Pancreas (tissue), 10 donors: ENCODE results near the gene SERPINA10. TPM values are rescaled to one million over a fixed set of nuclear protein-coding genes. Genes with fewer than 3 reads are reported as not detected.
A peak's percentile ranks its signal among the peaks of the same experiment; 100 is the strongest.

Experiments used
- ATAC-seq, 4 donors: fragments of 200-7000 bp; cut with Tn5 transposase; one replicate each; pipeline versions ENCODE4 v1.8.0 to v1.9.1; 2020; ENCODE audit warnings: mild to moderate bottlenecking in 4 of 4, moderate library complexity in 4 of 4
- DNase-seq, 6 donors: peaks; one replicate each; pipeline ENCODE4 v3.0.0-alpha.2; 2020
- FAIRE-seq: peaks from 2 replicates; lab custom pipeline; 2012; peaks lifted over from hg19 to GRCh38; lab: Jason Lieb, UNC
- H3K27ac ChIP-seq, 4 donors: fragments of 200-600 bp; sonication (generic); 1 replicate in 3 of 4; 2 replicates in 1 of 4; pipeline versions ENCODE4 v1.5.0 to v1.8.0; 2020
- H3K27me3 ChIP-seq, 4 donors: fragments of 200-600 bp; one replicate each; pipeline ENCODE4 v1.8.0; 2021
- H3K36me3 ChIP-seq, 3 donors: fragments of 200-600 bp; sonication (generic) in 1 of 3; one replicate each; pipeline versions ENCODE4 v1.5.0 to v1.8.0; 2020 to 2021
- H3K4me1 ChIP-seq, 3 donors: fragments of 200-600 bp; one replicate each; pipeline ENCODE4 v1.8.0; 2021
- H3K4me3 ChIP-seq, 4 donors: fragments of 200-600 bp; sonication (generic) in 2 of 4; one replicate each; pipeline versions ENCODE4 v1.5.0 to v1.8.0; 2020 to 2021
- H3K9me3 ChIP-seq, 4 donors: fragments of 200-600 bp; one replicate each; pipeline ENCODE4 v1.8.0; 2021
- WGBS, 2 donors: extraction: QIAGEN DNeasy Blood & Tissue Kit; methylation state at CpG; one replicate each; pipeline ENCODE4 v1.1.7; 2013; 5-methylcytosine and 5-hydroxymethylcytosine counted together
- intact Hi-C, 3 donors: fragments of 100-400 bp; cut with DNase I; formaldehyde crosslinking; loops; one replicate each; pipeline versions ENCODE4 v1.11.1 to v1.14.2; 2022
- polyA plus RNA-seq, 2 donors: library from polyadenylated mRNA; stranded (reverse); fragments of 200-250 nt; gene quantifications; one replicate each; pipeline ENCODE4 v1.2.3, GENCODE V29; 2013
- total RNA-seq, 6 donors: library from RNA; stranded (reverse); fragmentation: NEBNext Ultra II Directional in 4 of 6; extraction: Animal tissue kit (Norgen Biotek cat#: 25700) in 4 of 6; gene quantifications; one replicate each; pipeline versions ENCODE4 v1.2.1 to v1.2.4, GENCODE V29; 2021 to 2023
- TF ChIP-seq, protein P1 (sequence below), 4 donors: fragments of 200-600 bp; sonication (generic) in 3 of 4; IDR thresholded peaks; one replicate each; pipeline versions ENCODE4 v1.5.0 to v1.8.0; 2021; ENCODE audit warnings: antibody characterized with exemption in 4 of 4
- donor health status: healthy with polysubstance abuse.
- donor health status: DM: no; HTN: no; CAD: no; lungs with moderate emphysema.
- donor health status: DM: no; HTN: no; CAD: no.
- donor health status: control.
- donor health status: control.
- donor health status: Bipolar disorder and iron deficiency.
- donor health status: DM: yes; HTN: yes; CAD: no.
- donor health status: DM: no; HTN: no; CAD: no.
- donor health status: DM: no; HTN: no; CAD: no.
- donor health status: DM: yes; HTN: yes; CAD: no.

The SERPINA10 gene
- total and polyA plus RNA-seq, 8 donors = 0.19 to 4.3 (median 0.49) TPM

DNA sequence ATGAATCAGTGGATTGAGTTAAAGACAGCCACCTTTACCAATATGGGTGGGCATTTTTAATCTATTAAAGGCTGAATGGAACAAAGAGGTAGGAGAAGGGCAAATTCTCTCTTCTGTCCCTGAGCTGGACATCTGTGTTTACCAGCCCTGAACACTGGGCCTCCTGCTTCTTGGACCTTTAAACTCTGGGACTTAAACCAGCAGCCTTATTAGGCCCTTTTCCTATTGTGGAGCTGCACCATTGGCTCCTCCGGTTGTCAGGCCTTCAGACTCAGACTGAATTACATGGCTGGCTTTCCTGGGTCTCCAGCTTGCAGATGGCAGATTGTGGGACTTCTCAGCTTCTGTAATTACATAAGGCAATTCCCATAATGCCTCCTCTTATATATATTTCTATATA lies 23.6 kb upstream of the SERPINA10 start:
- no peak overlapping the region for H3K4me3 ChIP-seq
- no peaks in the 10 kb centered on the region for H3K36me3 ChIP-seq
- no peaks in the 10 kb centered on the region for H3K9me3 ChIP-seq
- no peak overlapping the region for H3K27ac ChIP-seq
- H3K4me1 ChIP-seq = no peaks in the 10 kb centered on the region
- no peaks in the 10 kb centered on the region for H3K27me3 ChIP-seq
- no peak for DNase-seq
- ATAC-seq = no peak
- 76 to 86% methylated on average over 1 of the region's 1 CpG for WGBS, 2 donors
- FAIRE-seq = no peak
- intact Hi-C loops = no loop called here
- TF ChIP-seq, protein P1, sequence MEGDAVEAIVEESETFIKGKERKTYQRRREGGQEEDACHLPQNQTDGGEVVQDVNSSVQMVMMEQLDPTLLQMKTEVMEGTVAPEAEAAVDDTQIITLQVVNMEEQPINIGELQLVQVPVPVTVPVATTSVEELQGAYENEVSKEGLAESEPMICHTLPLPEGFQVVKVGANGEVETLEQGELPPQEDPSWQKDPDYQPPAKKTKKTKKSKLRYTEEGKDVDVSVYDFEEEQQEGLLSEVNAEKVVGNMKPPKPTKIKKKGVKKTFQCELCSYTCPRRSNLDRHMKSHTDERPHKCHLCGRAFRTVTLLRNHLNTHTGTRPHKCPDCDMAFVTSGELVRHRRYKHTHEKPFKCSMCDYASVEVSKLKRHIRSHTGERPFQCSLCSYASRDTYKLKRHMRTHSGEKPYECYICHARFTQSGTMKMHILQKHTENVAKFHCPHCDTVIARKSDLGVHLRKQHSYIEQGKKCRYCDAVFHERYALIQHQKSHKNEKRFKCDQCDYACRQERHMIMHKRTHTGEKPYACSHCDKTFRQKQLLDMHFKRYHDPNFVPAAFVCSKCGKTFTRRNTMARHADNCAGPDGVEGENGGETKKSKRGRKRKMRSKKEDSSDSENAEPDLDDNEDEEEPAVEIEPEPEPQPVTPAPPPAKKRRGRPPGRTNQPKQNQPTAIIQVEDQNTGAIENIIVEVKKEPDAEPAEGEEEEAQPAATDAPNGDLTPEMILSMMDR (IDR thresholded peaks at IDR 0.05) = no peak

DNA sequence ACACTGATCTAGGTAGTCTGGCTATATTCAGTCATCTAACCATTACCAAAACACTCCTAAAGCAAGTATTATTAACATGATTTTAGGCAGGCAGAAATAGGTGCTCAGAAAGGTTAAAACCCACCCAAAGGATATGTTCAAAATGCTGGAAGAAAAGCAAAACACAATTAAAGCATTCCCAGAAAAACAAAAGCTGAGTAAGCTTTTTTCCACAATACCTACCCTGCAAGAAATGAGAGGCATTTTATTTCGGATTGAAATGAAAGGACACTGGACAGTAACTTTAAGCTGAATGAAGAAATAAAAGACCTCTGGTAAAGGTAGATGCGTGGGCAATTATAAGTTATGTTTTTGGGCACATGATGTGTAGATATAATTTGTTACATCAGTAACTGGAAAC lies 21.8 kb upstream of the SERPINA10 start:
- ATAC-seq = no peak
- Histone ChIP-seq H3K27ac (no peak overlapping the region), H3K36me3 (no peaks in the 10 kb centered on the region), H3K4me1 (no peaks in the 10 kb centered on the region), H3K9me3 (no peaks in the 10 kb centered on the region), H3K4me3 (no peak overlapping the region), H3K27me3 (no peaks in the 10 kb centered on the region)
- intact Hi-C loops = no loop called here
- TF ChIP-seq, protein P1 (IDR thresholded peaks at IDR 0.05) = no peak
- no peak for FAIRE-seq
- no peak for DNase-seq
- WGBS, 2 donors = 68 to 80% methylated on average over 2 of the region's 2 CpGs

DNA sequence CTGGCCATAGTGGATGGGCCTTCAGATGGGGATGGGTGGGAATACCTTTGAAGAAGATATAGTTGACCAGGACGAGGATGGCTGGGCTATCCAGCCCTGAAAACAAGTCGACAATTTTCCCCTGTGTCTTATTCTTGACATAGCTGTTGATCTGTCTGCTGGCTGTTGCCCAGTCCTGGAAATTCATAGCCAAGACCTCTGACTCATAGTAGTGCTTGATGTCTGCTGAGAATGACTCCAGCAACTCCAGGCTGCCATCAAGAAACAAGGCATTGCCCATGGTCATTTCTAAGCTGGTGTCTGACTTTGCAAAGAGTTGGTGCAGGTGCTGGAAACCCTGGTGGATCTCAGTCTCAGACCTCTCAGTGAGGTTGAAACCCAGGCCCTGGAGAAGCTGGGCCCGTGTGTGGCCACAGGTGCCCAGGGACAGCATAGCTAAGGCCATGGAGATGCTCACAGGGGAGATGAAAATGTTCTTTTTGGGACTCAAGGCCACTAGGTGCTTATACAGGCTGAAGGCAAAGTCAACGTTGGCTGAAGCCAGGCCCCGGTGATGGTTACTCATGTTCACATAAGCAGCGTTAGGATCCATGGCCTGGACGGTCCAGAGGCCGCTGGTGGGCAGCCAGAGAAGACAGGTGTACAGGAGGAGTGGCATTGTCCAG lies 21.1 kb upstream of the SERPINA10 start:
- Histone ChIP-seq H3K4me3 (no peak overlapping the region), H3K4me1 (no peaks in the 10 kb centered on the region), H3K36me3 (no peaks in the 10 kb centered on the region), H3K27ac (no peak overlapping the region), H3K27me3 (no peaks in the 10 kb centered on the region), H3K9me3 (no peaks in the 10 kb centered on the region)
- WGBS, 2 donors = 70 to 79% methylated on average over 8 of the region's 8 CpGs
- TF ChIP-seq, protein P1 (IDR thresholded peaks at IDR 0.05) = no peak
- intact Hi-C loops = no loop called here
- no peak for FAIRE-seq
- DNase-seq = peak in 1 of 6 donors; percentile 35
- no peak for ATAC-seq

DNA sequence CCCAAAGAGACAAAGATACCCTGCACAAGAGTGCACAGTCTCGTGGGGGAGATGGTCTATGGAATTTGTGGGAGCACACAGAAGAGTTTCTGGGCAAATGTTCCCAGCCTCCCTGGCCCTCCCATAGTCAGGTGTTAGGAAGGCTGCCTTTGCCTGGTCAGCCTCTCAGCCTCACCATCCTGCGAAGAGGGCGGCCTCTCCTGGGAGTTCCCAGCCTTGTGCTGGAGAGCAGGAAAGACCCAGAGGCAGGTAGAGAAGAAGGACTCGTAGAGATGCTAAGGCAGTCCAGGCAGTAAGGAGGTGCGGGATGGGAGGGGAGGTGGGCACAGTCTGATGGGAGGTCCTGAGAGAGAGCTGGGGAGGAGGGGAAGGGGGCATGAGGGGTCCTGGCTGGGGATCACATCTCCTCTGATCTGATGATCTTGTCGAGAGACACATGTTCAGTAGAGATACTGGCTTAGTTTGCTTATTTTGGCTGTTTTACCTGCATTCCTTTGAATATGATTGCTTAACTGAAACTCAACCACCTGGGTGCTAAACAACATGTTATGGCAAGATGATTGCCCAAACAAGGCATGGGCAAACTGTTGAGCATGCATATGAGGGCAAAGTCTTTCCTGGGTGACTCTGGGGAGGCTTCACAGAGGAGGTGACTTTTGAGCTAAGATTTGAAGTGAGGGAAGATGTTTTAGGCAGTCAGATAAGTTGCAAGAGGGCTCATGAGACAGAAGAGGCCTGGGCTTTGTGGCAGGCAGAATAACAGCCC lies 19.6 kb upstream of the SERPINA10 start:
- TF ChIP-seq, protein P1 (IDR thresholded peaks at IDR 0.05) = no peak
- DNase-seq (no peak), FAIRE-seq (no peak), ATAC-seq (no peak)
- intact Hi-C loops = no loop called here
- no peaks in the 10 kb centered on the region for H3K27me3 ChIP-seq
- no peaks in the 10 kb centered on the region for H3K9me3 ChIP-seq
- WGBS, 2 donors = 67 to 72% methylated on average over 6 of the region's 6 CpGs
- no peaks in the 10 kb centered on the region for H3K4me1 ChIP-seq
- no peak overlapping the region for H3K27ac ChIP-seq
- H3K4me3 ChIP-seq = no peak overlapping the region
- no peaks in the 10 kb centered on the region for H3K36me3 ChIP-seq

DNA sequence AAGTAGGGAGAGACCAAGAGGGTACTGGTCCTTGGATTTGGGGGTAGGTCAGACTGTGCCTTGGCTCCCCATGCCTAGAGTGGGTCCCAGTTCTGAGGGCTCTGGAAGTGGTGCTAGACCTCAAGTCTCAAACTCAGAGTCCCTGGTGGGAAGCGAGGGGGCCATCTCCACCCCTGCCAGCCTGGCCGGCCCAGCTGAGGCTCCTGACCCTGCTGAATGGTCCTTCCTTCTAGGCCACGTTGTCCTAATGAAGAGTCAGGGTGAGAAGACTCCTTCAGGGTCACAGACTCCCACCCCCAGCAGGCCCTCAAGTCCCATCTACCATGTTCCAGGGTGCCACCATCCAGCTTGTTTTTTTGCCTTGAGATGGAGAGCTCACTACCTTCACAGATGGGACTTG lies 17.2 kb upstream of the SERPINA10 start:
- WGBS, 2 donors = 77% methylated on average over 3 of the region's 3 CpGs
- no peaks in the 10 kb centered on the region for H3K9me3 ChIP-seq
- no peaks in the 10 kb centered on the region for H3K27me3 ChIP-seq
- no peaks in the 10 kb centered on the region for H3K36me3 ChIP-seq
- DNase-seq (no peak), ATAC-seq (no peak), FAIRE-seq (no peak)
- H3K4me3 ChIP-seq = no peak overlapping the region
- intact Hi-C loops = no loop called here
- H3K27ac ChIP-seq = no peak overlapping the region
- TF ChIP-seq, protein P1 (IDR thresholded peaks at IDR 0.05) = no peak
- no peaks in the 10 kb centered on the region for H3K4me1 ChIP-seq
